Type B pancreatic cell (in vitro differentiated cells): ENCODE results near the gene PRORP. TPM values are rescaled to one million over a fixed set of nuclear protein-coding genes. Genes with fewer than 3 reads are reported as not detected.

Experiments
- DNase-seq: peaks from one replicate; pipeline ENCODE4 v3.0.0; 2021; ENCODE audit warnings: mixed read lengths; ENCODE audit not compliant: unreplicated experiment; ENCODE audit errors: extremely low spot score
- H3K27ac Mint-ChIP-seq: 2 replicates; pipeline ENCODE4 v1.8.0; 2021; ENCODE audit warnings: mild to moderate bottlenecking, mixed read lengths
- H3K27me3 Mint-ChIP-seq: 2 replicates; pipeline ENCODE4 v1.8.0; 2021; ENCODE audit warnings: mixed read lengths
- H3K36me3 Mint-ChIP-seq: 2 replicates; pipeline ENCODE4 v1.8.0; 2021; ENCODE audit warnings: mixed read lengths
- H3K4me1 Mint-ChIP-seq: one replicate; pipeline ENCODE4 v1.8.0; 2021; ENCODE audit warnings: mixed read lengths; ENCODE audit not compliant: unreplicated experiment
- H3K4me3 Mint-ChIP-seq: 2 replicates; pipeline ENCODE4 v1.8.0; 2021; ENCODE audit warnings: mild to moderate bottlenecking, mixed read lengths
- H3K9me3 Mint-ChIP-seq: 2 replicates; pipeline ENCODE4 v1.8.0; 2021; ENCODE audit warnings: mixed read lengths
- CTCF ChIP-seq: fragments of 200-600 bp; sonication (generic); conservative IDR thresholded peaks from 2 replicates; pipeline ENCODE4 v1.5.0; 2021; ENCODE audit warnings: antibody characterized with exemption, mild to moderate bottlenecking
- total RNA-seq: library from RNA; stranded (reverse); gene quantifications from 2 replicates; pipeline ENCODE4 v1.2.1, GENCODE V29; 2021; ENCODE audit warnings: low replicate concordance

The PRORP gene
- total RNA-seq, 1 donor from 2014 or later, result 33.9 TPM

- Mint-ChIP-seq H3K4me1 (no peaks in the 10 kb centered on the region), H3K9me3 (no peaks in the 10 kb centered on the region)
Measured at GRCh38 chr14:35158951-35159653, 36.8 kb downstream of the PRORP start.

GRCh38 chr14:35159742-35160409, 37.5 kb downstream of the PRORP start:
- Mint-ChIP-seq H3K9me3 (no peaks in the 10 kb centered on the region), H3K27me3 (no peaks in the 10 kb centered on the region), H3K4me3 (no peak overlapping the region), H3K27ac (no peak overlapping the region), H3K4me1 (no peaks in the 10 kb centered on the region), H3K36me3 (peaks cover 5% of the 10 kb centered on the region)
- DNase-seq, result no peak
- TF ChIP-seq CTCF, result no peak

More at GRCh38 chr14:35158951-35159653, 36.8 kb downstream of the PRORP start:
- Mint-ChIP-seq H3K36me3 (peaks cover 5% of the 10 kb centered on the region), H3K27ac (no peak overlapping the region), H3K4me3 (no peak overlapping the region), H3K27me3 (no peaks in the 10 kb centered on the region)
- TF ChIP-seq CTCF, result no peak
- no peak for DNase-seq

GRCh38 chr14:35161231-35161630, 38.9 kb downstream of the PRORP start:
- Mint-ChIP-seq H3K9me3 (no peaks in the 10 kb centered on the region), H3K36me3 (peaks cover 9% of the 10 kb centered on the region), H3K27me3 (no peaks in the 10 kb centered on the region), H3K4me1 (no peaks in the 10 kb centered on the region), H3K27ac (no peak overlapping the region), H3K4me3 (no peak overlapping the region)
- no peak for DNase-seq
- TF ChIP-seq CTCF, result no peak

- Mint-ChIP-seq H3K27me3 (no peaks in the 10 kb centered on the region), H3K27ac (no peak overlapping the region), H3K9me3 (peaks cover 4% of the 10 kb centered on the region), H3K36me3 (peaks cover 21% of the 10 kb centered on the region), H3K4me1 (no peaks in the 10 kb centered on the region), H3K4me3 (no peak overlapping the region)
- DNase-seq, result no peak
- no peak for TF ChIP-seq CTCF
Measured at GRCh38 chr14:35163384-35163783, 41.0 kb downstream of the PRORP start.

- H3K9me3 Mint-ChIP-seq, result peaks cover 4% of the 10 kb centered on the region
- no peak for TF ChIP-seq CTCF
- H3K4me1 Mint-ChIP-seq, result no peaks in the 10 kb centered on the region
- H3K27me3 Mint-ChIP-seq, result no peaks in the 10 kb centered on the region
- no peak for DNase-seq
- peaks cover 24% of the 10 kb centered on the region for H3K36me3 Mint-ChIP-seq
- H3K4me3 Mint-ChIP-seq, result no peak overlapping the region
- H3K27ac Mint-ChIP-seq, result no peak overlapping the region
Measured at GRCh38 chr14:35164849-35165248, 42.5 kb downstream of the PRORP start.
